ENCODE data around the gene CCL1.

Gene CCL1

GRCh38 chr17:34382621-34383124 lies 19.6 kb upstream of the CCL1 start:
- FAIRE-seq: peak; percentile 24
- DNase-seq (ENCODE audit: insufficient read length): no peak
- TF ChIP-seq TAF1 (IDR thresholded peaks at IDR 0.05; ENCODE audit: borderline replicate concordance, low read depth, low read length) (no peak), POLR2A (IDR thresholded peaks at IDR 0.05; ENCODE audit: low read depth, low read length) (no peak), POLR2AphosphoS5 (IDR thresholded peaks at IDR 0.05; ENCODE audit: low read depth, low read length) (no peak)

GRCh38 chr17:34379868-34380267 lies 16.8 kb upstream of the CCL1 start:
- FAIRE-seq (no peak), DNase-seq (ENCODE audit: insufficient read length) (no peak)
- TF ChIP-seq POLR2AphosphoS5 (IDR thresholded peaks at IDR 0.05; ENCODE audit: low read depth, low read length) (no peak), POLR2A (IDR thresholded peaks at IDR 0.05; ENCODE audit: low read depth, low read length) (no peak), TAF1 (IDR thresholded peaks at IDR 0.05; ENCODE audit: borderline replicate concordance, low read depth, low read length) (no peak)

GRCh38 chr17:34378664-34379101 lies 15.7 kb upstream of the CCL1 start:
- peak; percentile 88 for FAIRE-seq
- peak; percentile 33 for DNase-seq (ENCODE audit: insufficient read length)
- TF ChIP-seq POLR2AphosphoS5 (IDR thresholded peaks at IDR 0.05; ENCODE audit: low read depth, low read length): no peak

DNA sequence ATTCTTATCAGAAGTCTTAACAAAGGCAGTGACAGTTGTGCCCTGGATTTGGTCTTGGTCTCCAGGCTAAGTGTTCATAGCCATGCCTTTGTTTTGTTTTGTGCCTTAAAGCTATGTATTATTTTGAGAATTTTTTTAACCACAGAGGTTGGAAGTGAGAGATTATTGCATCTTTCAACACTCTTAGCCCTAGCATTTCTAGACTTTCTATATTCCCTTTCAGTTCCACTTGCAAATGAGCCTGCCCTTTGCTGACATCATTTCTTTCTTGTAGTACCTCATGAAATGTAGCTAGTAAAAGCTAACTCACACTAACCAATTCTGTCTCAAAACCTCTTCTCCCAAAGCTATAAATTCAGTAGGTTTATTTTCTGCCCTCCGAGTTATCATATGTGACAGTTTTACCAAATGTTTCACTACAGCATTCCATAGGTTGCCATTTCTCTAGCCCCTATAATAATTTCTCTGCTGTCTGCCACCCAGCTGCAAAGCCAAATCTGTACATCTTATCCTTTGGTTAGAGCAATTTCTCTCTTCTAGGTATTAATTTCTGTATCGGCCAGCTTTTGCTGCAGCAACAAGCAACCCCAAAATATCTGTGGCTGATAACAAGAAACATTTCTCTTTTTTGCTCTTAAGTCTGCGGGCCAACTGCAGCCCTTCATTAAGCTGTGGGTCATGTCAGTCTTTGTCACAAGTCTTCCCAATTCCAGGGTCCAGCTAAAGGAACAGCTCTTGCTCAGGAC lies 14.2 kb upstream of the CCL1 start:
- FAIRE-seq (no peak), DNase-seq (ENCODE audit: insufficient read length) (no peak)
- TF ChIP-seq POLR2A (IDR thresholded peaks at IDR 0.05; ENCODE audit: low read depth, low read length) (no peak), TAF1 (IDR thresholded peaks at IDR 0.05; ENCODE audit: borderline replicate concordance, low read depth, low read length) (no peak), POLR2AphosphoS5 (IDR thresholded peaks at IDR 0.05; ENCODE audit: low read depth, low read length) (no peak)

GRCh38 chr17:34375426-34375997 lies 12.5 kb upstream of the CCL1 start:
- no peak for FAIRE-seq
- no peak for TF ChIP-seq TAF1 (IDR thresholded peaks at IDR 0.05; ENCODE audit: borderline replicate concordance, low read depth, low read length)
- no peak for TF ChIP-seq POLR2A (IDR thresholded peaks at IDR 0.05; ENCODE audit: low read depth, low read length)
- TF ChIP-seq POLR2AphosphoS5 (IDR thresholded peaks at IDR 0.05; ENCODE audit: low read depth, low read length): no peak
- no peak for DNase-seq (ENCODE audit: insufficient read length)

DNA sequence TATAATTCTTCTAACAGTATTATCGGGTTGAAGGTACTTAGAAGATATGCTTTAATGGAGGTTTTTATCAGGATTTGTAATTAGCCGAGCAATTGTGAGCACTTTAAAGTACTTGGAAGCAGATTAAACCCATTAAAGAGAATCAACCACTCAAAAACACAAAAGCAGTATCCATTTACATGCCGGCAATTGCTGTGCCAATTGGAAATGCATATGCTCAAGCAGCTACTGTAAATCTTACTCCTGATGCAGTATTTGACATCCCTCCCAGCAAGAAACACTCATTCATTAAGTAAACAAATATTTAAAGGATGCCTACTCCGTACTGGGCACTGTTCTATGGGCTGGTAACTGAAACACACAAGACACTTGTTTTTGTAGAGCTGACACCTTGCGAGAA lies 11.4 kb upstream of the CCL1 start:
- no peak for TF ChIP-seq TAF1 (IDR thresholded peaks at IDR 0.05; ENCODE audit: borderline replicate concordance, low read depth, low read length)
- no peak for TF ChIP-seq POLR2A (IDR thresholded peaks at IDR 0.05; ENCODE audit: low read depth, low read length)
- FAIRE-seq (no peak), DNase-seq (ENCODE audit: insufficient read length) (no peak)

- DNase-seq (ENCODE audit: insufficient read length): no peak
- TF ChIP-seq TAF1 (IDR thresholded peaks at IDR 0.05; ENCODE audit: borderline replicate concordance, low read depth, low read length) (no peak), POLR2A (IDR thresholded peaks at IDR 0.05; ENCODE audit: low read depth, low read length) (no peak)
- FAIRE-seq: peak; percentile 5
Measured at GRCh38 chr17:34371405-34372100, 8.5 kb upstream of the CCL1 start.

- FAIRE-seq (peak; percentile 53), DNase-seq (ENCODE audit: insufficient read length) (no peak)
- TF ChIP-seq TAF1 (IDR thresholded peaks at IDR 0.05; ENCODE audit: borderline replicate concordance, low read depth, low read length) (no peak), POLR2A (IDR thresholded peaks at IDR 0.05; ENCODE audit: low read depth, low read length) (no peak), POLR2AphosphoS5 (IDR thresholded peaks at IDR 0.05; ENCODE audit: low read depth, low read length) (no peak)
Measured at GRCh38 chr17:34370997-34371395, 8.0 kb upstream of the CCL1 start.

DNA sequence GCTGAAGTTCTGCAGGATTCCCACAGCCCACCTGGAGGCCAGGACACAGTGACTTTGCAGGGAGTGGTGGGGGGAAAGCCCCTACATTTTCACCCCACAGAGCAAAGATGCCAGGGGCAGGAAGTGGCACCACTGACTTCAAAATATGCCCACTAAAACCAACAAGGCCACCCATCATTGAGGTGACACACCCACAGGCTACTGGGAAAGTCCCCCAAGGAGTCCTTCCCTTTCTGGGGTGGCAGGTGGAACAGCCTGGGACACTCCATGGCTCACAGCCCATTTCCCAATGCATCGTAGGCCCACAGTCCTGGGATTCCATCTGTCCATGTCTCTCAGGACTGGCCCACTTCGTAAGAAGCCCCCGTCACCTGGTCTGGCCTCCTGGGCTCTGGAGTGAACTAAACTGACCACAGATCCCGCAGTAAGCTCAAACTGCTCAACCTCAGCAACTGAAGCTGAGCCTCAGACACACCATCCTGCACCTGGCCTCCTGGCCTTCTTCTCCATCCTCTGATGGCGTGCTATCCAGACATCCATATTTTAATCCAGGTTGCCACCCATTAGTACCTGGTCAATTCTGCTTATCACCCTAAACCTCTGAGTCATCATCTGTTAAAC lies 7.5 kb upstream of the CCL1 start:
- TF ChIP-seq POLR2AphosphoS5 (IDR thresholded peaks at IDR 0.05; ENCODE audit: low read depth, low read length) (no peak), POLR2A (IDR thresholded peaks at IDR 0.05; ENCODE audit: low read depth, low read length) (no peak), TAF1 (IDR thresholded peaks at IDR 0.05; ENCODE audit: borderline replicate concordance, low read depth, low read length) (no peak)
- FAIRE-seq (no peak), DNase-seq (ENCODE audit: insufficient read length) (no peak)

DNA sequence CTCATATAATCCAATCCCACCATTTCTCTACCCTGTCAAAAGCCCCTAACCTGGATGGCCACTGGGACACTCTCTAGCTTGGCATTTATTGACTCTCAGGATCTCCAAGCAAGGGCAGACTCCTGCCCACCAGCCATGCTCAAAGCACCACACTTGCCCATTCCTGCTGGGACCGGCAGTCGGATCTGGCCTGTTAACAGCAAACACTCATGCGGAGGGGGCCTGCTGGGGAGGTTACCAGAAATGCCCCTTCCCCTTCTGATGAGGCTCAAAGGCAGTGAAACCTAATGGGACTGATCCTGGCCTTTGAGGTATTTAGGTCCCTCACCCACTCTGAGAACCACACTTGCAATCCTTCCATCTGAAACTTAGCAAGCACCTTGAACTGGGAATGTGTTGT lies 6.5 kb upstream of the CCL1 start:
- TF ChIP-seq POLR2A (IDR thresholded peaks at IDR 0.05; ENCODE audit: low read depth, low read length): no peak
- no peak for TF ChIP-seq POLR2AphosphoS5 (IDR thresholded peaks at IDR 0.05; ENCODE audit: low read depth, low read length)
- no peak for TF ChIP-seq TAF1 (IDR thresholded peaks at IDR 0.05; ENCODE audit: borderline replicate concordance, low read depth, low read length)
- no peak for FAIRE-seq
- no peak for DNase-seq (ENCODE audit: insufficient read length)

DNA sequence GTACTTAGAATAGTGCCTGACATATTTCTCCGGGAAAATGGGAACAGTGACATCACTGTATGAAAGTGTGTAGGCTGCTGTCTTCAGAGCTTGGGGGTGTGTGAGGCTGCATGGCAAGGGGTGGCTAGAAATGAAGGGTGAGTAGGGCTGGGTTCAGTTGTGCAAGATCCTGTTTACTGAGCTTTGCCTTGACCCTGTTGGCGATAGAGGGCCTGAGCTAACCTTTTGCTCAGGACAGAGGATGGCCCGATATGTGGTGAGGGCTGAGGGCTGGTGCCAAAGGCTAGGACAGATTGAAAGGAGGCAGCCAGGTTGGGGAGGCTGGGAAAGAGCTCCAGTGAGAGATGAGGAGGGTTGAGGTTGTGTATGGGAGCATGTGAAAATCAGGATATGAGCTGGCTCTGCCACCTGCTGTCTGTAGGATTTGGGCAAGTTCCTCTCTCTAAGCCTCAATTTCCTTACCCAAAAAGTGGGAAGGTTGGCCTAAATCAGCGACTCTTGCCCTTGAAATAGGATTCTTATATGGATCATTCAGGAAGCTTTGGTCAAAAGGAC lies 6.0 kb upstream of the CCL1 start:
- FAIRE-seq (no peak), DNase-seq (ENCODE audit: insufficient read length) (no peak)
- TF ChIP-seq TAF1 (IDR thresholded peaks at IDR 0.05; ENCODE audit: borderline replicate concordance, low read depth, low read length): no peak
- TF ChIP-seq POLR2AphosphoS5 (IDR thresholded peaks at IDR 0.05; ENCODE audit: low read depth, low read length): no peak
- TF ChIP-seq POLR2A (IDR thresholded peaks at IDR 0.05; ENCODE audit: low read depth, low read length): no peak

Data from GM12892 (cell line).